Lung microvascular endothelial cell (primary cell): ENCODE data around the gene GIPC2. TPM values are rescaled to one million over a fixed set of nuclear protein-coding genes. Genes with fewer than 3 reads are reported as not detected.
"Not testable (repeated sequence)": the region's sequence is repeated elsewhere in the genome, so short reads cannot be mapped to it uniquely, and the experiment has no call there.

Experiments used
- DNase-seq, 2 donors: peaks; one replicate each; pipeline versions ENCODE4 v3.0.0 to v3.0.0-alpha.2; 2010; ENCODE audit warnings: low read depth in 2 of 2
- total RNA-seq: library from RNA; depleted of rRNA; stranded (reverse); fragments of >200 nt; gene quantifications from 2 replicates; pipeline ENCODE4 v1.2.1, GENCODE V29; 2014

Gene GIPC2
- total RNA-seq, 1 donor from 2014 or later, result 32.3 TPM

- not testable (repeated sequence) for DNase-seq
Measured at GRCh38 chr1:78064886-78065285, 19.1 kb downstream of the GIPC2 start.

DNA sequence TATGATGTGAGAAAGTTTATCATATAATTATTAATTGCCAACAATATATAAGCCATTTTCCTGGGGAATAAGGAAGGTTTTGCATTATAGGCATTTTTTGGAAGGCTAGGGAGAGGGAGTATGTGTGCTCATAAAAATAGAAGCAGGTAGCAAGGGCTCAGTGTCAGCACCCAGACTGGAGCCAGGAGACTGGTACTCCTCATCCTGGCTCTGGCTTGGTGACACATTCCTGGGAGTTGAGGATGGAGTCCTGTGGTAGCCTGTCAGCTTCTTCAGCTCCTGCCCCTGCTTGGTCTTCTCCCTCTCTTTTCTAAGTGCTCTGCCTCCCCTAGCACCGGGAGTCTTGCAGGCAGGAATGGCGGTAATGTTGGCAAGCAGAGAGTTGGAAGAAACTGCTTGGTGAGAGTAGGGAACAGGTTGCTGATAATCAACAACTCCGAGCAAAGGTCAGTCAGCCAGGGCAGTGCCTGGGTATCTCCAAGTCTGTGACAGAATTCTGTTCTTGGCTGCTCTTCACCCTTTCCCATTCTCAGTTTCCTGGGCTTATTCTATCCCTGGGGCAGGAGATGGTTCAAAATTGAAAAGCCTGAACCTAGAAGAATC, 23.0 kb downstream of the GIPC2 start:
- no peak for DNase-seq

- DNase-seq, result no peak
Measured at GRCh38 chr1:78069784-78070183, 24.0 kb downstream of the GIPC2 start.

DNA sequence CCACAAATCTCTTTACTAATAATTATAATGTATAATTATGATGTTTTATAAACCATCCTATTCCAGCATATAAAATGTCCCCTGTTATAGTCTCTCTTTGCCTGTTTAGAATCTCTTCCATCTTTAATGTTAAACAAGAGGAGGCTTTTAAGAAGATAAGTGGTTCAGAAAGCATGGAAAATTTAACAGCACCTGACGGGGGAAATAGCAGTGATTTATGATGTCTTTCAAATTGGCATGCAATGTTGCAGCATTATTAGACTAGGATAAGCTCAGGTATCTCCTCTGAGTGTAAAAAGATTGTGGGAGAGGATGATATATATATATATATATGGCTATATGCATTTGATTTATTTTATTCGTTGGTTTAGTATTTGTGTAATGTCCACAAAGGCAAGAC, 24.4 kb downstream of the GIPC2 start:
- peak in 1 of 2 donors; percentile 50 for DNase-seq

DNA sequence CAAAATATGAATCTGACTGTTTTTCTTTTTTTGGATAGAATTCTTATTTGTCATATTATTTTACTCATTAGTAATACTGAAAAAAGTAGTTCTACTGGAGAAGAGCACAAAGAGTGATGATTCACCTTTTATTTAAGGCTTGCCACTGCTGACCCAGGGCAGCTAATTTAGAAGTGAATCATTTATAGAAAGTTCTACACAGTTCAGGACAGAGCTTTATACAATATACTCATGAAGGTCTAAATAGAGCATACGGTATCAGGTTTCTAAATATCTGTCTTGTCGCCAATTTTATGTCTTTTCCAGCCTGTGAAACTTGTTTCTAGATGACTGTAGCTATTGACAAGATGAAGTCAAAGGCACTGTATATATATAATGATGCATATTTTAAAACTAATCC, 25.0 kb downstream of the GIPC2 start:
- DNase-seq, result peak; percentile 61 to 88

DNA sequence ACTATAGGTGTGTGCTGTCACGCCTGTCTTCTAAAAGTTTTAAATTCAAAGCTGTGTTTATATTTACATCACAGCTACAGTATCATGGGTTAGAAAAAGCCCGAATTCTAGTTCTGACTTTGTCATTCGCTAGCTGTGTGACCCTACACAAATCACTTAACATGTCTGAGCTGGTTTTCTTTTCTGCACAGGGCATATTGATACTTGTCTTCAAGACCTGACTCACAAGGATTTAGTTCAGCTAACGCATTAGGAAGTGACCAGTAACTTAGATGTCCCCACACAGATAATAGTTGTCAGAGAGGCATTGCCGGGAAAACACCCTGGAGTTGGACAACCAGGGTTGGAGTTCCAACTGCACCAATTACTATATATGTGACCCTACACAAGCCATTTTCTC, 25.9 kb downstream of the GIPC2 start:
- DNase-seq, result no peak

- DNase-seq, result no peak
Measured at GRCh38 chr1:78072216-78072615, 26.4 kb downstream of the GIPC2 start.

DNA sequence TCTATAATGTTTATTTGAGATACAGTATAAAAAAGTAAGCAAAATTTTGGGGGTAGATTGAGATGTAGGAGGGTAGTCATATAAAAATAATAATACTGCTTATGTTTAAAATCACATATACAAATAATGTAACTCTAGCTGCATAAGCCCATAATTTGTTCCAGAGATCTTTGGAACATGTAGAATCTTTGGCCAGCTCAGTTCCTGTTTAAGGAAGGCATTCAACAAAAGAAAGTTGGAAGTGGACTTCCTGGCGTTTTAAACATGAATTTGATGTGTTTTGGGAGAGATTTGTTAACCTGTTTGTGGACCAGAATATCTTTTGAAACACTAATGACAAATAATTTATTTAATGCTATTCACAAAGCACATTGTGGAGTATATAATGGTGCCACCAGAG, 27.7 kb downstream of the GIPC2 start:
- DNase-seq, result peak; percentile 64 to 70

- DNase-seq, result peak; percentile 75 to 94
Measured at GRCh38 chr1:78075621-78076020, 29.9 kb downstream of the GIPC2 start.

GRCh38 chr1:78078358-78078757, 32.6 kb downstream of the GIPC2 start:
- peak; percentile 55 to 85 for DNase-seq

DNA sequence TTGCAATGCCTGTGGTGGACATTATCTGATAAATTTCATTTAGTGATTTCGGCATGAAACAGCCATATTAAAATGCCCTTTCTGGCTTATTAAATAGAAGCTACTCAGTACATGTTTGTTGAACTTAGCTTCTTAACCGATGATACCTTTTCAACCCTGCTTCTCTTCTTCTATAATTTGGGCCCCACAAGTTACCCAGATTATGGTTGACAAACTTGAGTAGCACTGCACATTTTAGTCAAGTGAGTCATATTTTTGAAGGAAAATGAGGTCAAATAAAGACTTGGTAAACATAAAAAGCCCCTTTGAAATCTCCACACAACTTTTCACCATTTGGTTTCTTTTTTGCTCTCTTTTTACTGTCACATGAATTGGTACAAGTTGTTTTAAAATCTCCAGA, 33.8 kb downstream of the GIPC2 start:
- DNase-seq, result peak in 1 of 2 donors; percentile 49

DNA sequence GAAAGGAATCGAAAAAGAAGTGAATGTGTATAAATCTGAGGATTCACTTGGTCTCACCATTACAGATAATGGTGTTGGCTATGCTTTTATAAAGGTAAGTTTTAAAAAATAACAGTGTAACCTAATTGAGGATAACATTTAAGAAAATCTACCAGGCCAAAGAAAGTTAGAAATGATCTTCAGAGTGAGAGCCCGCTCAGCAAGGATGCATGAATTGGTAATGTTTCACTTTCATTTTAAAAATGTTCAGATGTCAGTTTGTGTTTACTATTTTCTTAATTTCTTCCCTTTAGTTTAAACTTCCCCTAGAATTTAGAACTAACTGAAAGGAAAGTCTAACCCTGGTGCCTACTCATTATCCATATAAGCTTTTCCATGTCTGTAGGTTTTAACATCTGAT, 35.0 kb downstream of the GIPC2 start:
- no peak for DNase-seq

GRCh38 chr1:78081980-78082860, 36.5 kb downstream of the GIPC2 start:
- DNase-seq, result peak; percentile 31 to 89

- DNase-seq, result not testable (repeated sequence)
Measured at GRCh38 chr1:78084639-78085038, 38.9 kb downstream of the GIPC2 start.

- DNase-seq, result no peak
Measured at GRCh38 chr1:78086697-78087096, 40.9 kb downstream of the GIPC2 start.

- no peak for DNase-seq
Measured at GRCh38 chr1:78088015-78088414, 42.2 kb downstream of the GIPC2 start.

DNA sequence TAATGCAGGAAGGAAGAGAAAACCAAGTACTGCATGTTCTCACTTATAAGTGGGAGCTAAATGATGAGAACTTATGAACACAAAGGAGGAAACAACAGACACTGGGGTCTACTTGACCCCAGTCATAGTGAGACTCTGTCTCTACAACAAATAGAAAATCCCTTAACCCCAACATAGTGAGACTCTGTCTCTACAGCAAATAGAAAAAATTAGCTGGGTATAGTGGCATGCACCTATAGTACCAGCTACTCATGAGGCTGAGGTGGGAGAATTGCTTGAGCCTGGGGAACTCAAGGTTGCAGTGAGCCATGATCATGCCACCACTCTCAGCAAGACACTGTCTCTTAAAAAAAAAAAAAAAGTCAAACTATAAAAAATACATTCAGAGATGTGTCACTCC, 42.7 kb downstream of the GIPC2 start:
- DNase-seq, result no peak

GRCh38 chr1:78089010-78089409, 43.2 kb downstream of the GIPC2 start:
- DNase-seq, result no peak

GRCh38 chr1:78090472-78091133, 44.8 kb downstream of the GIPC2 start:
- no peak for DNase-seq

- DNase-seq, result no peak
Measured at GRCh38 chr1:78091215-78091813, 45.5 kb downstream of the GIPC2 start.

- DNase-seq, result no peak
Measured at GRCh38 chr1:78091886-78092285, 46.1 kb downstream of the GIPC2 start.

DNA sequence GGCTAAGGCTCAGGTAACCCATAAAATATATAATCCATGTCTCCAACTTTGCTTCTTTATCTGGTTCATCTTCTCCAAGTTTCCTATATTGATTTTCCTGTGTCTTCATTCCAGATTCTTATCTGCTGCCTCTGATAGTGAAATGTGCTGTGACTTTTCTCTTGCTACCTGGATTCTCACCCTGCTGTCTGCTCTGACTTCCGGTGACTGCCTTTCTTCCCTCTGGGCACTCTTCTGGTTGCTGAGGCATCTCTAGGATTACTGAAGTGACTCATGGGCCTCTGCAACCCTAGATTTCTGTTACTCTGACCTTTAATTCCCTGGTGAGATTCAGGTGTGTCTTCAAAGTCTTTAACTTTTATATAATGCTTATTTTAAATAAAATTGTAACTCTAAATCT, 46.9 kb downstream of the GIPC2 start:
- DNase-seq, result no peak
